Suprapubic skin (tissue), 3 donors: Measurements from ENCODE around the gene MGAT3.

Experiments
- CTCF ChIP-seq, 2 donors: fragments of 200-600 bp in 1 of 2; fragments of 450-650 bp in 1 of 2; sonication (generic) in 1 of 2; IDR thresholded peaks; one replicate each; pipeline ENCODE4 v1.5.1; 2016 to 2019; ENCODE audit warnings: antibody characterized with exemption in 2 of 2, mild to moderate bottlenecking in 1 of 2, moderate library complexity in 1 of 2
- POLR2A ChIP-seq, 2 donors: fragments of 450-650 bp; IDR thresholded peaks; one replicate each; pipeline ENCODE4 v1.6.1; 2017; ENCODE audit warnings: antibody characterized with exemption in 2 of 2, mild to moderate bottlenecking in 2 of 2, moderate library complexity in 2 of 2

GRCh38 chr22:39457198-39457555 lies 365 bp downstream of the MGAT3 start:
- no peak for TF ChIP-seq POLR2A (IDR thresholded peaks at IDR 0.05)
- TF ChIP-seq CTCF (IDR thresholded peaks at IDR 0.05): no peak
